GM18499 (cell line): ENCODE results near the gene KRTAP9-3.
"Not testable (repeated sequence)": the region's sequence is repeated elsewhere in the genome, so short reads cannot be mapped to it uniquely, and the experiment has no call there.

Source experiments
- ATAC-seq: cut with Tn5 transposase; IDR thresholded peaks from one replicate; pipeline ENCODE4 v1.9.1; 2021; ENCODE audit warnings: moderate number of reproducible peaks; ENCODE audit not compliant: insufficient read depth, unreplicated experiment

The KRTAP9-3 gene, protein sequence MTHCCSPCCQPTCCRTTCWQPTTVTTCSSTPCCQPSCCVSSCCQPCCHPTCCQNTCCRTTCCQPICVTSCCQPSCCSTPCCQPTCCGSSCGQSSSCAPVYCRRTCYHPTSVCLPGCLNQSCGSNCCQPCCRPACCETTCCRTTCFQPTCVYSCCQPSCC

DNA sequence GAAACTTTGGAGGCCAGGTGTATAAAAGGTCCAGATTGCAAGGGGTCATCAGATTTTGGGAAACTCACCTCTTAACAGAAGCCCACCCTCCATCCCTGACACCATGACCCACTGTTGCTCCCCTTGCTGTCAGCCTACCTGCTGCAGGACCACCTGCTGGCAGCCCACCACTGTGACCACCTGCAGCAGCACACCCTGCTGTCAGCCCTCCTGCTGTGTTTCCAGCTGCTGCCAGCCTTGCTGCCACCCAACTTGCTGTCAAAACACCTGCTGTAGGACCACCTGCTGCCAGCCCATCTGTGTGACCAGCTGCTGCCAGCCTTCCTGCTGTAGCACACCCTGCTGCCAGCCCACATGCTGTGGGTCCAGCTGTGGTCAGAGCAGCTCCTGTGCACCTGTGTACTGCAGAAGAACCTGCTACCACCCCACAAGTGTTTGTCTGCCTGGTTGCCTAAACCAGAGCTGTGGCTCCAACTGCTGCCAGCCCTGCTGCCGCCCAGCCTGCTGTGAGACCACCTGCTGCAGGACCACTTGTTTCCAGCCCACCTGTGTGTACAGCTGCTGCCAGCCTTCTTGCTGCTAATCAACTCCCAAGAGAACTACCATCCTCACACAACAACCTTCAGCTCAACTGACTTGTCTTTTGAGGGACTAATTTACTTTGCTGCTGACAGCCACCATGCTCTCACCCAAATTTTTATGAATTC lies at the start of gene KRTAP9-3:
Gene KRTAP9-3, plus strand, starts transcription at position 51 of the 707 bp plus-strand sequence. Its CDS starts 53 bp downstream, at position 104.
- ATAC-seq, result not testable (repeated sequence)

DNA sequence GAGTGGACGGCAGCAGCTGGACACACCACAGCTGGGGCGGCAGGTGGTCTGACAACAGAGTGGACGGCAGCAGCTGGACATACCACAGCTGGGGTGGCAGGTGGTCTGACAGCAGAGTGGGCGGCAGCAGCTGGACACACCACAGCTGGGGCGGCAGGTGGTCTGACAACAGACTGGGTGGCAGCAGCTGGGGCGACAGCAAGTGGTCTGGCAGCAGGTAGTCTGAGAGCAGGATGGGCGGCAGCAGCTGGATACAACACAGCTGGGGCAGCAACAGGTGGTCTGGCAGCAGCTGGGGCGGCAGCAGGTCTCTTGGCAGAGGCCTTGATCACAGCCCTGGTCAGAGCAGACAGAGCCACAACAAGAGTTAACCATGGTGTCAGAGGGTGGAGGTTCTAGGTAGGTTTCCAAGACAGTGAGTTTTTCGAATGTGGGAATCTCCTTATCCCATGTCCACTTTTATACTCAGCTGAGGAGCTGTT lies 47.7 kb upstream of the KRTAP9-3 start, which contains the start of gene KRTAP4-1:
Gene KRTAP4-1, minus strand, starts transcription at position 432 of the 482 bp plus-strand sequence. Its CDS starts 57 bp downstream, at position 375.
- no peak for ATAC-seq

DNA sequence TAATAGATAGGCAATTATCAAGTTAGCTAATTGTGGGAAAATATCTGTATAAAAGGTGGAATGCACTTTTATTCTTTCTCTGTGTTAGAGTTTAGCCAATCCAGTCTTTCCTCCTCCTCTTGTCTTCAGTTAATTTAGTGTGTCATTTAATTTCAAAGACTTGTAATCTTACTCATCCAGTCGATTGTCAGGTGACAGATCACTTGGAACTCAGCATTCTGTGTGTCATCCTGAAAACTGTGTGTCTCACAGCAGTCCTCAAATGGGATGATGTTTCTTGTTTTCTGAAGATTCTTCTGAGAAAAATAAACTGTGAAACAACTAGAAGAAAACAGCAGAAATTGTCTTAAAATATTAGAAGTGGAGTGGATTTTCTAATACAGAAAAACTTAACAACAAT lies 47.2 kb upstream of the KRTAP9-3 start:
- ATAC-seq, result no peak

DNA sequence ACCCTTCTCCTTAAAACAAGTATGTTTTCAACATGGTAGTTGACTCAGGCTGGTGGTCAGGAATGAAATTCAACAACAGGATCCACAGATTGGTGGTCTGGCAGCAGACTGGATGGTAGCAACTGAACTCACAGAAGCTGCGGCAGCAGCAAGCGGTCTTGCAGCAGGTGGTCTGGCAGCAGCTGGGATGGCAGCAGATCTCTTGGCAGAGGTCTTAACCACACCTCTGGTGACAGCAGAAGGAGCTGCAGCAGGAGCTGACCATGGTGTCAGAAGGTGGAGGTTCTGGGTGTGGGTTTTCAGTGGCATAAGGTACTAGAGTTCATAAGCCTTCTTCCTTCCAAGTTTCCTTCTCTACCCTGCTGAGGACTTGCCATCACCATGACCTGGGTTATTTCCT lies 45.4 kb upstream of the KRTAP9-3 start:
- ATAC-seq, result no peak

DNA sequence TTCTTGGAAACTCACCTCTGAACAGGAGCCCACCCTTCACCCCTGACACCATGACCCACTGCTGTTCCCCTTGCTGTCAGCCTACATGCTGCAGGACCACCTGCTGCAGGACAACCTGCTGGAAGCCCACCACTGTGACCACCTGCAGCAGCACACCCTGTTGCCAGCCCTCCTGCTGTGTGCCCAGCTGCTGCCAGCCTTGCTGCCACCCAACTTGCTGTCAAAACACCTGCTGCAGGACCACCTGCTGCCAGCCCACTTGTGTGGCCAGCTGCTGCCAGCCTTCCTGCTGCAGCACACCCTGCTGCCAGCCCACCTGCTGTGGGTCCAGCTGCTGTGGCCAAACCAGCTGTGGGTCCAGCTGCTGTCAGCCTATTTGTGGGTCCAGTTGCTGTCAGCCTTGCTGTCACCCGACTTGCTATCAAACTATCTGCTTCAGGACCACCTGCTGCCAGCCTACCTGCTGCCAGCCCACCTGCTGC lies 42.4 kb upstream of the KRTAP9-3 start, which contains the start of gene KRTAP9-1:
Gene KRTAP9-1, plus strand, starts transcription at position 51 of the 482 bp plus-strand sequence. Its CDS starts 0 bp downstream, at position 51.
- ATAC-seq, result not testable (repeated sequence)

DNA sequence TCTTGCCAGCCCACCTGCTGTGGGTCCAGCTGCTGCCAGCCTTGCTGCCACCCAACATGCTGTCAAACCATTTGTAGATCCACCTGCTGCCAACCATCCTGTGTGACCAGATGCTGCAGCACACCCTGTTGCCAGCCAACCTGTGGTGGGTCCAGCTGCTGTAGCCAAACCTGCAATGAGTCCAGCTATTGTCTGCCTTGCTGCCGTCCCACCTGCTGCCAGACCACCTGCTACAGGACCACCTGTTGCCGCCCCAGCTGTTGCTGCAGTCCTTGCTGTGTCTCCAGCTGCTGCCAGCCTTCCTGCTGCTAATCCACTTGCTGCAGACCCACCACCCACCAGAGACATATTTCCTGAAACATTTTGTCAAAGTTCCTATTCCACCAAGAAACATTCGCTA lies 41.9 kb upstream of the KRTAP9-3 start:
- ATAC-seq, result no peak

DNA sequence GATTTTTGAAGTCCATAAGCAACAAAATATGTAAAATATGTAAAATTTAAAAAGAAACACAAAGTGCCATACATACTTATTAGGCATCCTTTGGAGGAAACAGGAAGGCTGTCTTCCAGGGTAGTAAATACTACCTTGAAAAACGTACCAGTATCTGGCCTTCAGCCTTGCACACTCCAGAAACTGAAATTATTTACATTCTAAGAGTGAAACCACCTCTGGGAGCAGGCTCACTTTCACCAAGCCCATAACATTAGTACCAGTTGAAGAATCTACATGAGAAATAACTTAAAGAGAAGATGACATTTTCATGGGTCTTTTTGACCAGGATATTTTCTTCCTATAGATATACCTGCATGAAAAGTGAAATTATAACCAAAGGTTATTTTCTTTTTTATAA lies 36.2 kb upstream of the KRTAP9-3 start:
- ATAC-seq, result no peak

DNA sequence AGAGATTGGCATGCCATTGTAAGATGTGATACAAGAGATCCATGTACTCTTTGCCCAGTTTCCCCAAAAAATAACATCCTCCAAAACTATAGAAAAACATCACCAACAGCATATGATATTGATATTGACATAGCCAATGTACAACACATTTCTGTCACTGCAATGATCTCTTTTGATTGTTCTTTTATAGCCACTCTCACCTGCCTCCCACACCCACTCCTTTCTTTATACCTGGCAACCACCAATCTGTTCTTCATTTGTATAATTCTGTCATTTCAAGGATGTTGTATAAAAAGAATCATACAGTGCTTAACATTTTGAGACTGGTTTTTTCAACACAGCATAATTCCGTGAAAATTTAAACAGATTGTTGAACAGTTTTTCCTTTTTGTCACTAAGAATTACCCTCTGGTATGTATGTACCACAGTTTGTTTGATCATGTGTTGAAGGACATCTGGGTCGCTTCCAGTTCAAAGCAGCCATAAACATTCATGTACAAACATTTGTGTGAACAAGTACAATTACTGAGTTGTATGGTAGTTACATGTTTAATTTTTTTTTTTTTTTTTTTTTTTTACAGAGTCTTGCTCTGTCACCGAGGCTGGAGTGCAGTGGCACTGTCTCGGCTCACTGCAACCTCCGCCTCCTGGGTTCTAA lies 32.7 kb upstream of the KRTAP9-3 start:
- no peak for ATAC-seq

DNA sequence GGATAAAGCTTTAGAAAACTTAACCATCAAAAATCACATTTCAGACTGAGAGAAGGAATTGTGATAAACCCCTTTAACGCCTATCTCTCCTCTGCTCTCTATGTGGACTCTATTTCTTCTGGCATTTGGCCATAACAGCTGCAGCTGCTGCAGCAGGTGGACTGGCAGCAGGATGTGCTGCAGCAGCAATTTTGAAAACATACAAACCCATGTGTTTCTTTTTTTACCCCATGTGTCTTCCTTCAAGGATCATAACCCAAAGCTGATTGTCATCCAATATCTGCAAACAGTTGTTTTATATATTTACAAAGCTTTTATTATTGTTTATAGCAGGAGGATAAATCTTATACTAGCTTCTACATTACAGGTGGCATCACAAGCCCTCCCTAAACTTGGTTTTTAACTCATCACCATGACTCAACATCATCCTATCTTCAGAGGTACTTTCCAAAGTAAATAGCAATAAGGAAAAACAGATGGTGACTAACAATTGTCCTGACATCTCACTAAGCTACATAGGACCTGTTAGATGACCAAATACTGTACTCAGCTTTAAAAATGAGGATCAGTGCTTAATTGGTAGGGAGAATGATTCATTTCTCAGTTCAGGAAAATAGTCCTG lies 20.3 kb upstream of the KRTAP9-3 start:
- ATAC-seq, result no peak

DNA sequence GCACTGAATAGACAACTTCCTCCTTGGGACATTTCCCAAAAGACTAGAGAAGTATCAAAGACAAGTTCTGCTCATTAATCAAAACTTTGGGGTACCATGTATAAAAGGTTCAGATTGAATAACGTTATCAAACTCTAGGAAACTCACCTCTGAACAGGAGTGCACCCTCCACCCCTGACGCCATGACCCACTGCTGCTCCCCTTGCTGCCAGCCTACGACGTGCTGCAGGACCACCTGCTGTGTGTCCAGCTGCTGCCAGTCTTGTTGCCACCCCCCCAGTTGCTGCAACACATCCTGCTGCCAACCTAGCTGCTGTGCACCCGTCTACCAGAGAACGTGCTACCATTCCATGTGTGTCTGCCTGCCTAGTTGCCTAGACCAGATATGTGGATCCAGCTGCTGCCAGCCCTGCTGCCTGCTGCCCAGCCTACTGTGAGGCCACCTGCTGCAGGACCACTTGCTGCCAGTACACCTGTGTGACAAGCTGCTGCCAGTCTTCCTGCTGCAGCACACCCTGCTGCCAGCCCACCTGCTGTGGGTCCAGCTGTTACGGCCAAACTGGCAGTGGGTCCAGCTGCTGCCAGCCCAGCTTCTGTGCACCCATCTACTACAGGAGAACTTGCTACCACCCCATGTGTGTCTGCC lies 19.6 kb upstream of the KRTAP9-3 start:
- no peak for ATAC-seq

DNA sequence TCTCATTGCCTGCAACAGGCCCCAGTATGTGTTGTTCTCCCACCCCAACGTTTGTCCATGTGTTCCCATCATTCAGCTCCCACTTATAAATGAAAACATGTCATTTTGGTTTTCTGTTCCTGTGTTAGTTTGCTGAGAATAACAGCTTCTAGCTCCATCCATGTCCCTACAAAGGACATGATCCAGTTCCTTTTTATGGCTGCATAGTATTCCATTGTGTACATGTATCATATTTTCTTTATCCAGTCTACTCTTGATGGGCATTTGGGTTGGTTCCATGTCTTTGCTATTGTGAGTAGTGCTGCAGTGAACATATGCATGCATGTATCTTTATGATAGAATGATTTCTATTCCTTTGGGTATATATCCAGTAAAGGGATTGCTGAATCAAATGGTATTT lies 16.6 kb upstream of the KRTAP9-3 start:
- no peak for ATAC-seq

DNA sequence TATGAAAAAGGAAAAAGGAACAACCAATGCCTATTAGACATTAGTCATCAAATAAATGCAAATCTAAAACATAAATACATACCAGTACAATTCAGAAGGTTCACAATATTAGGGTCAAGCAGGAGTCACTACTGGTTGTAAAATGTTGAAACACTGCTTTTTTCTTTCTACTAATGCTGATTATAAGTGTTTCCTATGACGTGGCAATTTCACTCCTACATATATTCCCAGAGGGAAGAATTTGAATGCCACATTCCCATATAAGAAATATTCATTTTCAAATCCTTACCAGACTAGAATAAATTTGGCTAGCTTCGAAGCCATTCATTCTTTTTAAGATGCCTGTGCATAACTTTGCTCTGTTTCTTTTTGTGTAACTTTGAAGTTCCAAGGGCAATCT lies 8.4 kb upstream of the KRTAP9-3 start:
- no peak for ATAC-seq

DNA sequence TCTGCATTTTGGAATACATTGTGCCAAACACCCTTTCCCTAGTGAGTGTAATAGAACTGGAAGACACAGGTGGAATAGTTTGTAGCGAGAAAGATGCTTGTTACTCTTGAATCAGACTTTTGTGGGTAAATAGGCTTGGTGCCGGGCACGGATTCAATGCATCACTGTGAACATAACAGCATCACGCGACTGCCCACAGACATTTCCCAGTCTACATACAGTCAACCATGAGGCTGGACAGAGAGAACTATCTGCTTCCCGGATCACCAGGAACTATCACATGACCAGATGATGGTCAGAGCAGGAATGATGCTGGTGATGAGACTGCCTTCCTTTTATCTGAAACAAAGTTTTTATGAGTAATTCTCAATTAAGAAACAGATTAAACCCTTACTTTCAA lies 6.2 kb upstream of the KRTAP9-3 start:
- no peak for ATAC-seq

DNA sequence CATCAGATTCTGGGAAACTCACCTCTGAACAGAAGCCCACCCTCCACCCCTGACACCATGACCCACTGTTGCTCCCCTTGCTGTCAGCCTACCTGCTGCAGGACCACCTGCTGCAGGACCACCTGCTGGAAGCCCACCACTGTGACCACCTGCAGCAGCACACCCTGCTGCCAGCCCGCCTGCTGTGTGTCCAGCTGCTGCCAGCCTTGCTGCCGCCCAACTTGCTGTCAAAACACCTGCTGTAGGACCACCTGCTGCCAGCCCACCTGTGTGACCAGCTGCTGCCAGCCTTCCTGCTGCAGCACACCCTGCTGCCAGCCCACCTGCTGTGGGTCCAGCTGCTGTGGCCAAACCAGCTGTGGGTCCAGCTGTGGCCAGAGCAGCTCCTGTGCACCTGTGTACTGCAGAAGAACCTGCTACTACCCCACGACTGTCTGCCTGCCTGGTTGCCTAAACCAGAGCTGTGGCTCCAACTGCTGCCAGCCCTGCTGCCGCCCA lies 5.6 kb upstream of the KRTAP9-3 start, which contains the start of gene KRTAP9-2:
Gene KRTAP9-2, plus strand, starts transcription at position 51 of the 498 bp plus-strand sequence. Its CDS starts 7 bp downstream, at position 58.
- not testable (repeated sequence) for ATAC-seq

DNA sequence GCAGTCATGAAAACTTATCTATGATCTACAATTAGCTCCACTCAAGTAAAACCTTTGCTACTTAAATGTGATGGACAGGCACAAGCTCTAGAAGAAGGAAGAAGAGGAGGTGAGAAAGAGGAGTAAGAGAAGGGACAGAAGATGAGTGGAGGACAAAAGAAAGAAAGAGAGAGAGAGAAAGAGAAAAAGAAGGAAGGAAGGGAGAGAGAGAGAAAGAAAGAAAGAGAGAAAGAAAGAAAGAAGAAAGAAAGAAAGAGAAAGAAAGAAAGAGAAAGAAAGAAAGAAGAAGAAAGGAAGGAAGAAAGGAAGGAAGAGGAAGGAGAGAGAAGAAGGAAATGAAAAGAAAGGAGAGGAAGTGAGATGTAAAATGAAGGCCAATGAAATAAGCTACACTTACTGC lies 2.2 kb upstream of the KRTAP9-3 start:
- ATAC-seq, result no peak

DNA sequence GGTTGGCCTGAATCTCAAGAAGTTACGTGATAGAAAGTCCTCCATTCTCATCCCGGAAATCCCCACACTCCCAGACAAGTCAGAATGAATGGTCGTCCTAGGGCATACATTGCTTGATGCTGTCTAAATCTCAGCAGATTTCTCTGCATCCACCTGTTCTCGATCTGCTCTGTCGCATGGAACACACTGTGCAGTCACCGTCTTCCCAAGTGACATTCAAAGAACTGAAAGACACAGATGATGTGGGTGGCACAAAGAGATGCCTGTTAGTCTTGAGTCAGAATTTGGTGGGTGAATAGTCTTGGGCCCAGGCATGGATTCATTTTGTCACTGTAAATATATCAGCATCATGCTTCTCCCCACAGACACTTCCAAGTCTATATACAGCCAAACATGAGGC lies 518 bp upstream of the KRTAP9-3 start:
- ATAC-seq, result no peak

DNA sequence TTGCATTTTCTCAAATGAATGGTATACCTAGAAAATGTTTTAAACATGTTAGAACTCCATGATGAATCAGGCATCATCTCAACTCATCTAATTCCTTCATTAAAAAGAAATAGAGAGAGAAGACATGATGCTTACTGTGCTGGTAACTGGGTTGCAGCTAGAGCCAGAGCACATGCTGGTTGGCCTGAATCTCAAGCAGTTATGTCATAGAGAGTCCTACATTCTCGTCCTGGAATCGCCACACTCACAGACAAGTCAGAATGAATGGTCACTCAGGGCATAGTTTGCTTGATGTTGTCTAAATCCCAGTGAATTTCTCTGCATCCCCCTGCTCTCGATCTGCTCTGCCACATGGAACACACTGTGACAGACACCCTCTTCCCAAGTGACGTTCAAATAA lies 4.9 kb downstream of the KRTAP9-3 start:
- ATAC-seq, result not testable (repeated sequence)

DNA sequence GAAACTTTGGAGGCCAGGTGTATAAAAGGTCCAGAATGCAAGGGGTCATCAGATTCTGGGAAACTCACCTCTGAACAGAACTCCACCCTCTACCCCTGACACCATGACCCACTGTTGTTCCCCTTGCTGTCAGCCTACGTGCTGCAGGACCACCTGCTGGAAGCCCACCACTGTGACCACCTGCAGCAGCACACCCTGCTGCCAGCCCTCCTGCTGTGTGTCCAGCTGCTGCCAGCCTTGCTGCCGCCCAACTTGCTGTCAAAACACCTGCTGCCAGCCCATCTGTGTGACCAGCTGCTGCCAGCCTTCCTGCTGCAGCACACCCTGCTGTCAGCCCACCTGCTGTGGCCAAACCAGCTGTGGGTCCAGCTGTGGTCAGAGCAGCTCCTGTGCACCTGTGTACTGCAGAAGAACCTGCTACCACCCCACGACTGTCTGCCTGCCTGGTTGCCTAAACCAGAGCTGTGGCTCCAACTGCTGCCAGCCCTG lies 5.7 kb downstream of the KRTAP9-3 start, which contains the start of gene KRTAP9-8:
Gene KRTAP9-8, plus strand, starts transcription at position 51 of the 489 bp plus-strand sequence. Its CDS starts 53 bp downstream, at position 104.
- ATAC-seq, result not testable (repeated sequence)

DNA sequence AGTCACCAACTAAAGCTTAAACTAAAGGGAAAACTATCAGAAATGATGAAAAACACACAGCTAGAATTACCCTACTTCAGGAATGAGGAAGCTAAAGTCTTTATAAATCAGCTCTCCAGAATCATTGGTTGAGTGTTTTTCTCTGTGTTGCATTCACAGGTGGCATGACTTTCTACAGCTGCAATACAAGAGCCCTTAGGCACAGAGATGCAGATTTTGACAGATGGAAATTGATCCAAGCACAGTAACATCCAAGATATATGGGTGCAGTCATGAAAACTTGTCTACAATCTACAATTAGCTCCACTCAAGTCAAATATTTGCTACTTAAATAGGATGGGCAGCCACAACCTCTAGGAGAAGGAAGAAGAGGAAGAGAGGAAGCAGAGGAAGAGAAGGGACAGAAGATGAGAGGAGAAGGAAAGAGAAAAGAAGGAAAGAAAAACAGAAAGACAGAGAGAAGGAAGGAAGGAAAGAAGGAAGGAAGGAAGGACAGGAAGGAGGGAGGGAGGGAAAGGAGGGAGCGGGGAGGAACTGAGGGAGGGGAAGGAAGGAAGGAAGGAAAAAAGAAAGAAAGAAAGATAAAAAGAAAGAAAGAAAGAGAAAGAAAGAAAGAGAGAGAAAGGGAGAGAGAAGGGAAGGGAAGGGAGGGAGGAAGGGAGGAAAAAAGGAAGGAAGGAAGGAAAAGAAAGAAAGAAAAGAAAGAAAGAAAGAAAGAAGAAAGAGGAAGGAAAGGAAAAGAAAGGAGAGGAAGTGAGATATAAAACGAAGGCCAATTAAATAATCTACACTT lies 14.9 kb downstream of the KRTAP9-3 start:
- not testable (repeated sequence) for ATAC-seq
